ENCODE results near the gene SLC41A3.
"Not testable (repeated sequence)": the region's sequence is repeated elsewhere in the genome, so short reads cannot be mapped to it uniquely, and the experiment has no call there.

The SLC41A3 gene

DNA sequence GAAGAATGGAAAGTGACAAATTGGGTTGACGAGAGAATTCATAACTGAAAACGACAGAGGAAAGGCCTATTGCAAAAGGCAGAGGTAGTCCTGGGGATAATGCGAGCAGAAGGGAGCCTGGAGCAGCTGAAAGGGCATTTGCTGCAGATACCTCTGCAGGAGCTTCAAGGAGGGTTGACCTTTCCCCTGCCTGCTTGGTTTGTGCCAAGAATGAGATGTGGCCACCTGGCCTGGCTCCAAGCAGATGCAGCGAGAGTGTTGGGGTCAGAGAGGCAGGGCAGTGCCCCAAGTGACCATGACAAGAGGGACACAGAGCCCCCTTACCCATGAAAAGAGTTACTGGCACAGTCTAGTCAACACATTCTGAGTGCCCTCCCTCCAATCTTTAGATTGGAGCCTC, 43.5 kb downstream of the SLC41A3 start:
- no peaks in the 10 kb centered on the region for H3K4me1 ChIP-seq (ENCODE audit: control extremely low read depth in 1 of 4, control insufficient read depth in 4 of 4, insufficient read depth in 4 of 4, low read length in 3 of 4)
- no peak overlapping the region for H3K27ac ChIP-seq (ENCODE audit: insufficient read depth in 1 of 2, low read depth in 1 of 2, low read length in 2 of 2, poor library complexity in 1 of 2, severe bottlenecking in 2 of 2)
- H3K9me3 ChIP-seq (ENCODE audit: control extremely low read depth in 1 of 5, control insufficient read depth in 4 of 5, insufficient read depth in 2 of 5, low read depth in 1 of 5, low read length in 4 of 5) = peaks cover 0 to 33% (median 12%) of the 10 kb centered on the region in 5 experiments
- no peak overlapping the region for H3K4me3 ChIP-seq (ENCODE audit: control insufficient read depth in 1 of 7, extremely low read depth in 1 of 7, insufficient read depth in 4 of 7, low read depth in 2 of 7, low read length in 6 of 7)
- no peak for DNase-seq
- WGBS (ENCODE audit: insufficient coverage) = 97% methylated on average over 3 of the region's 4 CpGs
- ChIA-PET POLR2A (no interaction called here), CTCF (no interaction called here)
- no peaks in the 10 kb centered on the region for H3K27me3 ChIP-seq (replicated peaks in 2 of 5; ENCODE audit: control insufficient read depth in 4 of 5, insufficient read depth in 5 of 5, low read length in 4 of 5)
- H3K36me3 ChIP-seq (ENCODE audit: control insufficient read depth in 4 of 4, insufficient read depth in 4 of 4, low read length in 3 of 4) = peaks cover 0 to 15% (median 1%) of the 10 kb centered on the region in 4 experiments

- ChIA-PET CTCF (no interaction called here), POLR2A (no interaction called here)
- Histone ChIP-seq H3K36me3 (ENCODE audit: control insufficient read depth in 4 of 4, insufficient read depth in 4 of 4, low read length in 3 of 4) (peaks cover 0 to 18% (median 1%) of the 10 kb centered on the region in 4 experiments), H3K4me1 (ENCODE audit: control extremely low read depth in 1 of 4, control insufficient read depth in 4 of 4, insufficient read depth in 4 of 4, low read length in 3 of 4) (no peaks in the 10 kb centered on the region), H3K9me3 (ENCODE audit: control extremely low read depth in 1 of 5, control insufficient read depth in 4 of 5, insufficient read depth in 2 of 5, low read depth in 1 of 5, low read length in 4 of 5) (peaks cover 0 to 33% (median 12%) of the 10 kb centered on the region in 5 experiments), H3K4me3 (ENCODE audit: control insufficient read depth in 1 of 7, extremely low read depth in 1 of 7, insufficient read depth in 4 of 7, low read depth in 2 of 7, low read length in 6 of 7) (no peak overlapping the region), H3K27me3 (replicated peaks in 2 of 5; ENCODE audit: control insufficient read depth in 4 of 5, insufficient read depth in 5 of 5, low read length in 4 of 5) (no peaks in the 10 kb centered on the region), H3K27ac (ENCODE audit: insufficient read depth in 1 of 2, low read depth in 1 of 2, low read length in 2 of 2, poor library complexity in 1 of 2, severe bottlenecking in 2 of 2) (no peak overlapping the region)
- DNase-seq = no peak
- WGBS (ENCODE audit: insufficient coverage) = no CpG with 5 or more reads among the region's 2 CpGs
Measured at GRCh38 chr3:126039870-126040269, 44.1 kb downstream of the SLC41A3 start.

DNA sequence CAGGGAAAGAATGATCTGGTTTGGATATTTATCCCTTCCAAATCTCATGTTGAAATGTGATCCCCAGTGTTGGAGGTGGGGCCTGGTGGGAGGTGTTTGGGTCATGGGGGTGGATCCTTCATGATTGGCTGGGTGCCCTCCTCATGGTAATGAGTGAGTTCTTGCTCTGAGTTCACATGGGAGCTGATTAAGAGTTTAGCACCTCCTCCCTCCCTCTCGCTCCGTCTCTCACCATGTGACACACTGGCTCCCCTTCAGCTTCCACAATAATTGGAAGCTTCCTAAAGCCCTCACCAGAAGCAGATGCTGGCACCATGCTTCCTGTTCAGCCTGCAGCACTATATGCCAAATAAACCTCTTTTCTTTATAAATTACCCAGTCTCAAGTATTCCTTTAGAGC, 45.1 kb downstream of the SLC41A3 start:
- H3K27me3 ChIP-seq (replicated peaks in 2 of 5; ENCODE audit: control insufficient read depth in 4 of 5, insufficient read depth in 5 of 5, low read length in 4 of 5); DNase-seq; POLR2A ChIA-PET; H3K4me3 ChIP-seq (ENCODE audit: control insufficient read depth in 1 of 7, extremely low read depth in 1 of 7, insufficient read depth in 4 of 7, low read depth in 2 of 7, low read length in 6 of 7); CTCF ChIA-PET; H3K27ac ChIP-seq (ENCODE audit: insufficient read depth in 1 of 2, low read depth in 1 of 2, low read length in 2 of 2, poor library complexity in 1 of 2, severe bottlenecking in 2 of 2); H3K4me1 ChIP-seq (ENCODE audit: control extremely low read depth in 1 of 4, control insufficient read depth in 4 of 4, insufficient read depth in 4 of 4, low read length in 3 of 4): not testable (repeated sequence)
- peaks cover 0 to 19% (median 1%) of the 10 kb centered on the region in 4 experiments for H3K36me3 ChIP-seq (ENCODE audit: control insufficient read depth in 4 of 4, insufficient read depth in 4 of 4, low read length in 3 of 4)
- peaks cover 0 to 27% (median 12%) of the 10 kb centered on the region in 5 experiments for H3K9me3 ChIP-seq (ENCODE audit: control extremely low read depth in 1 of 5, control insufficient read depth in 4 of 5, insufficient read depth in 2 of 5, low read depth in 1 of 5, low read length in 4 of 5)
- 96% methylated on average over 2 of the region's 2 CpGs for WGBS (ENCODE audit: insufficient coverage)

- no peak overlapping the region for H3K4me3 ChIP-seq (ENCODE audit: control insufficient read depth in 1 of 7, extremely low read depth in 1 of 7, insufficient read depth in 4 of 7, low read depth in 2 of 7, low read length in 6 of 7)
- CTCF ChIA-PET = no interaction called here
Measured at GRCh38 chr3:126036056-126036549, 47.8 kb downstream of the SLC41A3 start.

GRCh38 chr3:126035362-126036050, 48.4 kb downstream of the SLC41A3 start:
- WGBS (ENCODE audit: insufficient coverage) = 99% methylated on average over 11 of the region's 12 CpGs
- CTCF ChIA-PET = no interaction called here

More at GRCh38 chr3:126036056-126036549, 47.8 kb downstream of the SLC41A3 start:
- Histone ChIP-seq H3K27me3 (replicated peaks in 2 of 5; ENCODE audit: control insufficient read depth in 4 of 5, insufficient read depth in 5 of 5, low read length in 4 of 5) (no peaks in the 10 kb centered on the region), H3K27ac (ENCODE audit: insufficient read depth in 1 of 2, low read depth in 1 of 2, low read length in 2 of 2, poor library complexity in 1 of 2, severe bottlenecking in 2 of 2) (no peak overlapping the region), H3K9me3 (ENCODE audit: control extremely low read depth in 1 of 5, control insufficient read depth in 4 of 5, insufficient read depth in 2 of 5, low read depth in 1 of 5, low read length in 4 of 5) (peaks cover 0 to 13% (median 4%) of the 10 kb centered on the region in 5 experiments), H3K36me3 (ENCODE audit: control insufficient read depth in 4 of 4, insufficient read depth in 4 of 4, low read length in 3 of 4) (peaks cover 2 to 32% (median 5%) of the 10 kb centered on the region in 4 experiments), H3K4me1 (ENCODE audit: control extremely low read depth in 1 of 4, control insufficient read depth in 4 of 4, insufficient read depth in 4 of 4, low read length in 3 of 4) (no peaks in the 10 kb centered on the region)
- no peak for DNase-seq
- 99% methylated on average over 8 of the region's 10 CpGs for WGBS (ENCODE audit: insufficient coverage)
- POLR2A ChIA-PET = no interaction called here

DNA sequence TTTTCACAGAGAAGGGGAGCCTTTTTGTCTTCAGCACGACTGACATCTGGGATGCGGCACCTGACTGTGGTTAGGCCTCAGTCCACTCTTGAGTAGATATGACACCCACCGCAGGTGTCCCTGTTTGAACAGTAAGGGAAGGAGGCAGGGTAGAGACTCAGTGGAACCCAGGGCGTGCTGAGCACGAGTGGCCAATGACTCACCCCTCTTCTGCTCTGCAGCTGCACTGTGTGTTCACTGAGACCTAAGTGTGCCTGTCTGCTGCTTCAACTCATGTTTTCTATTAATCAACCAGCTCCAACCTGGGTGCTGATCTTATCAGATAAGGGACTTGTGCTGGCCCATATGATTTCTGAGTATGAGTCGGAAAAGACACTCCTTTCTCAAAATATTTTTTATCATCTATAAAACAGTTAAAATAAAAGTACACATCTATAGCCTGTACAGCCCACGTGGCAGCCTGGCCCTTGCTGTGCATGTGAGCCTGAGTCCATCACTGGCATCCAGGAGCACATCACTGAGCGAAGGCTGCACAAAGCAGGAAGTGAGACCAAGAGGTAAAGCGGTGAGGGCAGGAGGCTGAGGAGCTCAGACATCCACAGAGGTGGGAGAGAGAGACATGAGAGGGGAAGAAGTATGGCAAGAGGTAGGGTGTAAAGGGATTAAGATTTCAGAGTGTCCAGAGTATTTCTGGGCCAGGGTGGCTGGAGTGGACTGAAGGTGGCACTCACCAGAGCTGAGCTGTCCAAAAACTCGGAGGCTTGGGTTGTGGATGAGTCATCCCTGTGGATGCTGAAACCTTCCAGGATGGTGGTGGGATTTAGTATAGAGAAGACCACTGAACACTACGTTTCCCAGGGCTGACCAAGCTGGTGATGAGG, 49.2 kb downstream of the SLC41A3 start:
- CTCF ChIA-PET = interaction anchor here (1.1 kb wide), 1 partner anchor 106 kb away, joined by 3 read pairs; no protein-coding TSS in a partner anchor
- peaks cover 2 to 32% (median 5%) of the 10 kb centered on the region in 4 experiments for H3K36me3 ChIP-seq (ENCODE audit: control insufficient read depth in 4 of 4, insufficient read depth in 4 of 4, low read length in 3 of 4)
- no peak for DNase-seq
- H3K27me3 ChIP-seq (replicated peaks in 2 of 5; ENCODE audit: control insufficient read depth in 4 of 5, insufficient read depth in 5 of 5, low read length in 4 of 5) = no peaks in the 10 kb centered on the region
- no peak overlapping the region for H3K4me3 ChIP-seq (ENCODE audit: control insufficient read depth in 1 of 7, extremely low read depth in 1 of 7, insufficient read depth in 4 of 7, low read depth in 2 of 7, low read length in 6 of 7)
- WGBS (ENCODE audit: insufficient coverage) = 90% methylated on average over 10 of the region's 11 CpGs
- POLR2A ChIA-PET = no interaction called here
- no peak overlapping the region for H3K27ac ChIP-seq (ENCODE audit: insufficient read depth in 1 of 2, low read depth in 1 of 2, low read length in 2 of 2, poor library complexity in 1 of 2, severe bottlenecking in 2 of 2)
- peaks cover 0 to 13% (median 4%) of the 10 kb centered on the region in 5 experiments for H3K9me3 ChIP-seq (ENCODE audit: control extremely low read depth in 1 of 5, control insufficient read depth in 4 of 5, insufficient read depth in 2 of 5, low read depth in 1 of 5, low read length in 4 of 5)
- no peaks in the 10 kb centered on the region for H3K4me1 ChIP-seq (ENCODE audit: control extremely low read depth in 1 of 4, control insufficient read depth in 4 of 4, insufficient read depth in 4 of 4, low read length in 3 of 4)

More at GRCh38 chr3:126035362-126036050, 48.4 kb downstream of the SLC41A3 start:
- H3K4me3 ChIP-seq (ENCODE audit: control insufficient read depth in 1 of 7, extremely low read depth in 1 of 7, insufficient read depth in 4 of 7, low read depth in 2 of 7, low read length in 6 of 7) = no peak overlapping the region
- H3K4me1 ChIP-seq (ENCODE audit: control extremely low read depth in 1 of 4, control insufficient read depth in 4 of 4, insufficient read depth in 4 of 4, low read length in 3 of 4) = no peaks in the 10 kb centered on the region
- no peak overlapping the region for H3K27ac ChIP-seq (ENCODE audit: insufficient read depth in 1 of 2, low read depth in 1 of 2, low read length in 2 of 2, poor library complexity in 1 of 2, severe bottlenecking in 2 of 2)
- DNase-seq = no peak
- H3K27me3 ChIP-seq (replicated peaks in 2 of 5; ENCODE audit: control insufficient read depth in 4 of 5, insufficient read depth in 5 of 5, low read length in 4 of 5) = no peaks in the 10 kb centered on the region
- H3K36me3 ChIP-seq (ENCODE audit: control insufficient read depth in 4 of 4, insufficient read depth in 4 of 4, low read length in 3 of 4) = peaks cover 2 to 32% (median 5%) of the 10 kb centered on the region in 4 experiments
- POLR2A ChIA-PET = no interaction called here
- peaks cover 0 to 13% (median 4%) of the 10 kb centered on the region in 5 experiments for H3K9me3 ChIP-seq (ENCODE audit: control extremely low read depth in 1 of 5, control insufficient read depth in 4 of 5, insufficient read depth in 2 of 5, low read depth in 1 of 5, low read length in 4 of 5)

All from common myeloid progenitor, CD34-positive (primary cell).